DMS153 (cell line): ENCODE data around the gene ERCC5.

Experiments
- DNase-seq: peaks from one replicate; lab custom pipeline; 2025; lab: John Stamatoyannopoulos, UW

The ERCC5 gene

GRCh38 chr13:102922184-102922583 lies 76.4 kb downstream of the ERCC5 start:
- DNase-seq = no peak
